Measurements from ENCODE around the gene SDK1. TPM values are rescaled to one million over a fixed set of nuclear protein-coding genes. Genes with fewer than 3 reads are reported as not detected.

The SDK1 gene
- total and polyA plus RNA-seq, 2 experiments from 2014 or later = not detected

DNA sequence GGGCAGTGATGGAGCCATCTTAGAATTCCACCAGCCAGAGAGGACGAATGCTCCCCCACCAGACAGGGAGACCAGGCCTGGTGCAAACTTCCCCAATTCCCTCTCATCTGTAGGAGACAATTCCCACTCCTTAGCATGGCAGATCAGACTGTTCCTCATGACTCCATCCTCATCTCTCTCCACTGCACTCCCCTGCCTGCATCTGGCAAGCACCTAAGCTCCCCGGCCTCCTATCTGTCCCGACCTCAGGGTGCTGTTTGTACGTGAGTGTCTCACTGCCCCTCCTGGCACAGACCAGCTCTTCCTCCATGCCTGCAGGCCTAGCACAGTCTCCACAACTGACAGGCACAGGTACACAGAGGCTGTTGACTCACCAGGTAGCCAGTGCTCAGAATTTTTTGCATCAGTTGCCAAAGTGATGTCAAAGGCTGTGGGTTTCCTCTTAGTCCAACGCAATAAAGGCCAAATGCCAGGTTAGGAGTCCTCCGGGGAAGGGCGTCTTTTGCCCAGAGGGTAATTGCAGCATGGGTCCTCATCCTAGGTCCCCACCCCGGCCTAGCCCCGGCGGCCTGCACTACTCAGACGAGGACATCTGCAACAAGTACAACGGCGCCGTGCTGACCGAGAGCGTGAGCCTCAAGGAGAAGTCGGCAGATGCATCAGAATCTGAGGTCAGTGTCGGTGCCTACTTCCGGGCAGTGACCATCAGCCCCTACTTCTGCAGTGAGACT, 944.2 kb downstream of the SDK1 start:
- H3K4me2 ChIP-seq (ENCODE audit: unreplicated experiment) = no peak overlapping the region
- H3K79me2 ChIP-seq (ENCODE audit: insufficient read depth) = no peaks in the 10 kb centered on the region
- H3K9me3 ChIP-seq (ENCODE audit: low read depth) = no peaks in the 10 kb centered on the region
- no peak overlapping the region for H3K9ac ChIP-seq
- H3K4me3 ChIP-seq = no peak overlapping the region
- H3F3A ChIP-seq (ENCODE audit: insufficient read depth) = no peaks in the 10 kb centered on the region
- WGBS, 2 experiments (ENCODE audit: low coverage in 1 of 2, low lambda C conversion rate in 2 of 2, missing lambda C conversion rate in 2 of 2) = 68 to 72% methylated on average over 19 of the region's 19 CpGs
- no peak overlapping the region for H3K27ac ChIP-seq
- DNase-seq = no peak
- no peak for TF ChIP-seq EZH2phosphoT487 (IDR thresholded peaks at IDR 0.05; ENCODE audit: insufficient read depth, low read depth)
- TF ChIP-seq EZH2 (IDR thresholded peaks at IDR 0.05; ENCODE audit: insufficient read depth, poor library complexity, severe bottlenecking) = no peak
- H3K4me1 ChIP-seq (ENCODE audit: insufficient read depth) = no peaks in the 10 kb centered on the region
- in situ Hi-C loops (cut with MboI) = no loop called here
- no peaks in the 10 kb centered on the region for H3K9me2 ChIP-seq (ENCODE audit: insufficient read depth)
- no peaks in the 10 kb centered on the region for H4K20me1 ChIP-seq (ENCODE audit: insufficient read depth)
- H3K36me3 ChIP-seq (ENCODE audit: low read depth) = no peaks in the 10 kb centered on the region
- H2AFZ ChIP-seq = no peak overlapping the region
- no peaks in the 10 kb centered on the region for H3K27me3 ChIP-seq (replicated peaks; ENCODE audit: insufficient read depth)

DNA sequence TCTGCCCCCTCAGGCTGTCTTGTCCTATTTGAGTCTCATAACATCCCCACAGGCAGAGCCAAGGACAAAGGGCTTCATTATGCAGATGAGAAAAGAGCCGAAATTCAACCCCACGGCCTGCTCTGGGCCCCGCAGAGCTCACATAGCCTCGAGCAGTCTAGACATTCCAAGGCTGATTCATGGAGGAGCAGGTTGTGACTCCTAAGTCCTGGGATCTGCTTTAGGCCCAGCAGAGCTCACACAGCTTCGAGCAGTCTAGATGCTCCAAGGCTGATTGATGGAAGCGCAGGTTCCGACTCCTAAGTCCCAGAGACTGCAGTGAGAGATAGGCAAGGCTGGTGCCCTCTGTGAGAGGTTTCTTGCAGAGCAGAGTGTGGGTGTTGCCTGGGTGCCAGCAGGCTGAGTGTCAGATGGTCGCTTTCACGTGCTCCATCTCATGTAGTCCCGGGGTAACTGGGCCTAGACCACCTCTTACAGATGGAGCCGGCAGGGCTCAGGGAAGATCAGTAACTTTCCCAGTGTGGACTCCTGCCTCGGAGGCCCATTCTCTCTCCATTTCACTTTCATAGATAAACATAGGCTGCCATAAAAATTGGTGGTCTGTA, 944.9 kb downstream of the SDK1 start:
- H3K27me3 ChIP-seq (replicated peaks; ENCODE audit: insufficient read depth) = no peaks in the 10 kb centered on the region
- no peak overlapping the region for H2AFZ ChIP-seq
- no peak for DNase-seq
- in situ Hi-C loops (cut with MboI) = no loop called here
- no peaks in the 10 kb centered on the region for H3K79me2 ChIP-seq (ENCODE audit: insufficient read depth)
- no peak overlapping the region for H3K9ac ChIP-seq
- H4K20me1 ChIP-seq (ENCODE audit: insufficient read depth) = no peaks in the 10 kb centered on the region
- no peak overlapping the region for H3K27ac ChIP-seq
- H3K4me3 ChIP-seq = no peak overlapping the region
- H3K9me3 ChIP-seq (ENCODE audit: low read depth) = no peaks in the 10 kb centered on the region
- H3K9me2 ChIP-seq (ENCODE audit: insufficient read depth) = no peaks in the 10 kb centered on the region
- no peaks in the 10 kb centered on the region for H3K36me3 ChIP-seq (ENCODE audit: low read depth)
- 36 to 52% methylated on average over 12 of the region's 12 CpGs for WGBS, 2 experiments (ENCODE audit: low coverage in 1 of 2, low lambda C conversion rate in 2 of 2, missing lambda C conversion rate in 2 of 2)
- H3K4me2 ChIP-seq (ENCODE audit: unreplicated experiment) = no peak overlapping the region
- no peaks in the 10 kb centered on the region for H3K4me1 ChIP-seq (ENCODE audit: insufficient read depth)
- no peak for TF ChIP-seq EZH2phosphoT487 (IDR thresholded peaks at IDR 0.05; ENCODE audit: insufficient read depth, low read depth)
- no peak for TF ChIP-seq EZH2 (IDR thresholded peaks at IDR 0.05; ENCODE audit: insufficient read depth, poor library complexity, severe bottlenecking)
- no peaks in the 10 kb centered on the region for H3F3A ChIP-seq (ENCODE audit: insufficient read depth)

DNA sequence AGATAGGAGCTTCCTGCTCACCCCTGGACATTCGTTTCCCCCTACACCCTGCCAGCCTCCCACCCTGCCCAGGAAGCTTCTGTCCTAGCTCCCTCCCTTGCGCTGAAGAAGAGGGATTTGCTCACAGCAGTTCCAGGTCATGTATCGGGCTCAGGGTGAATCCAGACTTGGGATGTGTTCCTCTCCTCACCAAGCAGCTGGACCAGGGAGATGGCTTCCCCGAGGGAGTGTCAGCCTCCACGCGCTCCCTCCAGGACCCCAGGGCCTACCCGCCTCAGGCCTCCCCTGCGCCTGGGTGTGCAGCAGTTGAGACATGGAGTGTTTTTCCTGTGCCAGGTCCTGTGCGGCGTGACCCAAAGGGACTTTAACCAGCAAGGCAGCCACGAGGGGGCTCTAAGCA, 945.5 kb downstream of the SDK1 start:
- no peak for TF ChIP-seq EZH2phosphoT487 (IDR thresholded peaks at IDR 0.05; ENCODE audit: insufficient read depth, low read depth)
- no peak for TF ChIP-seq EZH2 (IDR thresholded peaks at IDR 0.05; ENCODE audit: insufficient read depth, poor library complexity, severe bottlenecking)
- no peak overlapping the region for H3K4me3 ChIP-seq
- no peaks in the 10 kb centered on the region for H3K9me2 ChIP-seq (ENCODE audit: insufficient read depth)
- no peak overlapping the region for H3K27ac ChIP-seq
- in situ Hi-C loops (cut with MboI) = no loop called here
- H3K9me3 ChIP-seq (ENCODE audit: low read depth) = no peaks in the 10 kb centered on the region
- no peak overlapping the region for H2AFZ ChIP-seq
- WGBS, 2 experiments (ENCODE audit: low coverage in 1 of 2, low lambda C conversion rate in 2 of 2, missing lambda C conversion rate in 2 of 2) = 62 to 64% methylated on average over 11 of the region's 11 CpGs
- H3K9ac ChIP-seq = no peak overlapping the region
- H3F3A ChIP-seq (ENCODE audit: insufficient read depth) = no peaks in the 10 kb centered on the region
- no peaks in the 10 kb centered on the region for H3K4me1 ChIP-seq (ENCODE audit: insufficient read depth)
- H3K79me2 ChIP-seq (ENCODE audit: insufficient read depth) = no peaks in the 10 kb centered on the region
- H4K20me1 ChIP-seq (ENCODE audit: insufficient read depth) = no peaks in the 10 kb centered on the region
- no peak for DNase-seq
- H3K36me3 ChIP-seq (ENCODE audit: low read depth) = no peaks in the 10 kb centered on the region
- no peaks in the 10 kb centered on the region for H3K27me3 ChIP-seq (replicated peaks; ENCODE audit: insufficient read depth)
- H3K4me2 ChIP-seq (ENCODE audit: unreplicated experiment) = no peak overlapping the region

DNA sequence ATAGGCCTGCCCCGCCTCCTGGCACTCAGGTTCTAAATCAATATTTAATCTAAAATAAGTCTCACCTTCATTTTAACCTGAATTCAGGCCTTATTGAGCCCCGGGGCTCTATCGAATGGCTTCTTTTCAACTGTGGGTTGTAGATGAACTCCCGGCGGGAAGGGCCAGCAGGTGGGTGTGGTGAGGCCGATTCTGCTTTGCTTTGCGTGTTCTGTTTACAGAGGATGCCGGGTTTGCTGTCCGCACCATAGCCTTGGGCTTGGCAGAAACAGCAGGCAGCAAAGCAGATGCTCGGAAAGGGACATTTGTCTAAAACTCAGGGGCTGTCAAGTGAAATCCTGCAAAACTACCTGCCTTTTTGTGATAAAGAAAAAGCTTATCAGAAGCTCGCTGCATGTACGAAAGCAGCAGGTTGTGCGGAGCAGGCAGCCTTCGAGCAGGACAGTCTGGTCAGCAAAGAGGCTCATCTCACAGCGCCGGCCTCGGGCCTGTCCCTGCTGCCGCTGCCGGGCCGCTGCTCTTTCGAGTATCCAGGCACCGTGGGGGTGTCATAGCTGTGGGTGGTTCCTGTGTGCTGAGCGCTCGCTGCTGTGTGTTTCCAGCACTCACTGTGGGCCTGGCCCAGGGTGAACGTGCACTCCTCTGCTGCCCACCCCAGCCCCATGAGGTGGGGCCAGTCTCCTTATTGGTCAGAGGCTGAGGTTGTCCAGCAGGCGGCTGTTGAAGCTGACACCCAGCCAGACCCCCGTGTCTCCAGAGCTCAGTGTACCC, 946.2 kb downstream of the SDK1 start:
- H2AFZ ChIP-seq = no peak overlapping the region
- WGBS, 2 experiments (ENCODE audit: low coverage in 1 of 2, low lambda C conversion rate in 2 of 2, missing lambda C conversion rate in 2 of 2) = 70 to 71% methylated on average over 27 of the region's 27 CpGs
- in situ Hi-C loops (cut with MboI) = no loop called here
- H4K20me1 ChIP-seq (ENCODE audit: insufficient read depth) = no peaks in the 10 kb centered on the region
- H3K9me2 ChIP-seq (ENCODE audit: insufficient read depth) = no peaks in the 10 kb centered on the region
- H3K79me2 ChIP-seq (ENCODE audit: insufficient read depth) = no peaks in the 10 kb centered on the region
- TF ChIP-seq EZH2 (IDR thresholded peaks at IDR 0.05; ENCODE audit: insufficient read depth, poor library complexity, severe bottlenecking) (no peak), EZH2phosphoT487 (IDR thresholded peaks at IDR 0.05; ENCODE audit: insufficient read depth, low read depth) (no peak)
- H3K27ac ChIP-seq = no peak overlapping the region
- H3F3A ChIP-seq (ENCODE audit: insufficient read depth) = no peaks in the 10 kb centered on the region
- H3K4me2 ChIP-seq (ENCODE audit: unreplicated experiment) = no peak overlapping the region
- H3K27me3 ChIP-seq (replicated peaks; ENCODE audit: insufficient read depth) = no peaks in the 10 kb centered on the region
- DNase-seq = no peak
- H3K9me3 ChIP-seq (ENCODE audit: low read depth) = no peaks in the 10 kb centered on the region
- no peak overlapping the region for H3K9ac ChIP-seq
- H3K36me3 ChIP-seq (ENCODE audit: low read depth) = no peaks in the 10 kb centered on the region
- H3K4me3 ChIP-seq = no peak overlapping the region
- no peaks in the 10 kb centered on the region for H3K4me1 ChIP-seq (ENCODE audit: insufficient read depth)

Measured in GM23248 (cell line).